K562 (cell line): ENCODE measurements around the gene S100A2.

ENCODE experiments used
- FOXA1 ChIP-seq: fragments of 450-650 bp; IDR thresholded peaks from 2 replicates; pipeline ENCODE4 v1.6.1; 2016; ENCODE audit warnings: mild to moderate bottlenecking, borderline replicate concordance
- JUND ChIP-seq, 2 experiments: IDR thresholded peaks; 2 replicates in 1 of 2; 3 replicates in 1 of 2; pipeline ENCODE4 v1.6.1; 2011; ENCODE audit warnings: borderline replicate concordance in 2 of 2, low read depth in 2 of 2, low read length in 2 of 2, improper control_type of control experiment in 1 of 2, missing biosample characterization in 1 of 2, missing genetic modification characterization in 1 of 2, missing genetic modification reagents in 1 of 2
- MAX ChIP-seq: sonication (generic); formaldehyde crosslinking; IDR thresholded peaks from 2 replicates; pipeline ENCODE4 v1.9.0; 2022; ENCODE audit warnings: mild to moderate bottlenecking, missing genetic modification reagents
- MEF2A ChIP-seq: IDR thresholded peaks from 2 replicates; pipeline ENCODE4 v1.6.1; 2011; ENCODE audit warnings: low read depth, mild to moderate bottlenecking, low read length, moderate library complexity; ENCODE audit not compliant: control insufficient read depth
- MXD1 ChIP-seq: fragments of 250-450 bp; sonication (Bioruptor Pico); IDR thresholded peaks from 2 replicates; pipeline ENCODE4 v1.8.0; 2021; ENCODE audit warnings: borderline replicate concordance, mild to moderate bottlenecking, moderate library complexity; ENCODE audit not compliant: poor library complexity, severe bottlenecking
- POLR2B ChIP-seq: fragments of 450-650 bp; IDR thresholded peaks from 2 replicates; pipeline ENCODE4 v1.6.1; 2018; ENCODE audit warnings: low read depth; ENCODE audit not compliant: partially characterized antibody
- REST ChIP-seq, 2 experiments: fragments of 450-650 bp; formaldehyde crosslinking in 1 of 2; IDR thresholded peaks; 2 replicates each; pipeline versions ENCODE4 v1.4.0 to v1.6.1; 2014 to 2020; ENCODE audit warnings: mild to moderate bottlenecking in 2 of 2, borderline replicate concordance in 1 of 2, low read depth in 1 of 2
- ZBED1 ChIP-seq: IDR thresholded peaks from 2 replicates; pipeline ENCODE4 v1.6.1; 2014

GRCh38 chr1:153570874-153571273 is 5.2 kb upstream of the S100A2 start:
- TF ChIP-seq REST (IDR thresholded peaks at IDR 0.05; ENCODE audit: borderline replicate concordance) (no peak), REST (CRISPR knock-in tag; IDR thresholded peaks at IDR 0.05; ENCODE audit: low read depth) (no peak), MAX (CRISPR knock-in tag) (no peak), MXD1 (CRISPR knock-in tag) (no peak), POLR2B (no peak), JUND (IDR thresholded peaks at IDR 0.05; ENCODE audit: borderline replicate concordance, low read depth, low read length) (no peak), JUND (tag; IDR thresholded peaks at IDR 0.05; ENCODE audit: borderline replicate concordance, low read depth, low read length) (no peak), MEF2A (no peak), FOXA1 (no peak), ZBED1 (no peak)
